Nasal cavity respiratory epithelium epithelial cell of viscerocranial mucosa (primary cell): ENCODE measurements around the gene HARS2. TPM values are rescaled to one million over a fixed set of nuclear protein-coding genes. Genes with fewer than 3 reads are reported as not detected.

Experiments used
- total RNA-seq: library from RNA; depleted of rRNA; stranded (reverse); fragments of >200 nt; gene quantifications from 2 replicates; pipeline ENCODE4 v1.2.3, GENCODE V29; 2014

Gene HARS2
- 24.3 and 33.7 TPM in 2 replicates for total RNA-seq

DNA sequence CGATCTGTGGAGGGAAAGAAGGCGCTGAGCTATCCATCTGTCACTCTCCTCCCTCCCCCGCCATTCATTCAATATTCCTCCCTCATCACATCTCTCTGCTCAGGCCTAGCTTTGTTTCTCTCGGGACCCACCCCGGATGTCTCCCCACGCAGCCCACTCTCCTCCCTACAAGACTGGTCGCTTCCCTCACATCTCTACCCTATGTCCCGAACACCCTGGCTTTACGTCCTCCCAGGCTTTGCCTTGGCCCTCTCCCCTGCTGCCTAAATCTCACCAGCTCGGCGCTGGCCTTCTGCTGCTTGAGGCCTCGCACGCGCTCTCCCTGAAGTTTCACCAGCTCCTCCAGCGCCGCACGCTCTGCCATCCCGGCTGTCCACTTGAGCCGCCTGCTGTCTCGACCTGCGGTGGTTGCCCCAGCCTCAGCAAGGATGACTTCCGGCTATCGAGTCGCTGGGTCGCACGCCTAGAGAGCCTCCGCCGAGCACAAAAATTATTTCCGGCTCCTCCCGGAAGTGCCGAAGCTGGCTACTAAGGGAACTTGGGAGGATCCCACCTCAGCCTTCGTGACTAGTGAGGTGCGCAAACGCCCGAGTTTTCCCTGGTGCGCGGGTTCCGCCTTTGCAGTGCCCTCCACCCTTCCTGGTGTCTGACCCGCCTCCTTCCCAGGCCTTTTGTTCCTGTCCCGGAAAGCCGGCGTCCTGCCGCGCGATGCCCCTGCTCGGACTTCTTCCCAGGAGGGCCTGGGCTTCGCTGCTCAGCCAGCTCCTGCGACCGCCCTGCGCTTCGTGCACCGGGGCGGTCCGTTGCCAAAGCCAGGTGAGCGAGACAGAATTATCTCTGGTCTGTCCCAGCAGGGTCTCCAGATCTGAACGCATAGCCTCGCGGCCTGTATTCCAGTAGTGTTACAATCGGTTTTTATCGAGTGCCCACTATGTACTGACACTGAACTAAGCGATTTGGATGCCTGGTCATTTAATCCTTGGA lies at the start of gene HARS2, which contains the start of gene HARS1:
TSS of gene HARS2 (plus strand) at position 515 of the 984 bp plus-strand sequence. CDS start at position 709, 194 bp downstream.
TSS of gene HARS1 (minus strand) at position 430 of the 984 bp plus-strand sequence. CDS start at position 364, 66 bp downstream.

DNA sequence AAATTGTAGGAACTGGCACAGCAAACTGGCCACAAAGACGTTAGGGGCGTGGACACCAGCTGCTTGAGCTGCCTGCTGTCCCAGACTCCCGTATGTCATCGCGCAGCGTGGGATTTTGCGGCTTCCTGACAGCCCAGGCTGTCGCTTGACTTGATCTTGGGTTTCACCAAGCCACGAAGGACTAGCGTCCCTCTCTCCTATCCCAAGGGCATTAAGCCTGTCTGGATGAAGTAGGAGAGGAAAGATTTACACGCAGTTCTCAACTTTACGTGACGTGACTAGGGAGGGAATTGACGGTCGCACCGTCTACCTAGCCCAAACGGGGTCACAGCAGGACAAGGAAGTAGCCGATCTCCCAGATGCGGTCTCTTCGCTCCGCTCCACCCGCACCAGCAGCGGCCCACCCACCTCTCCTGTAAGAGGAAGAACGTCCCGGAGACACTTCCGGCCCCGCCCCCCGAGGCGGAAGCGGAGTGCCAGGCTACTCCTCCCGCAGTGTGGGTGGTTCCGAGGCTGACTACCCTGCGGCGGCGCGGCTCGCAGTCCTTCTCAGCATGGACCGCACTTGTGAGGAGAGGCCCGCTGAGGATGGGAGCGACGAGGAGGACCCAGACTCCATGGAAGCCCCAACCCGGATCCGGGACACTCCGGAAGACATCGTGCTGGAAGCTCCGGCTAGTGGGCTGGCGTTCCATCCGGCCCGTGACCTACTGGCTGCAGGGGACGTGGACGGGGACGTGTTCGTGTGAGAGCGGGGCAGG lies 26.7 kb upstream of the HARS2 start, which contains the start of gene WDR55:
TSS of gene WDR55 (plus strand) at position 546 of the 761 bp plus-strand sequence. CDS start at position 555, 9 bp downstream.

GRCh38 chr5:140673187-140673976 lies 17.9 kb upstream of the HARS2 start, which contains the start of gene DND1:
Gene DND1 (minus strand): TSS chr5:140673576. CDS start chr5:140673542, 34 bp downstream.

DNA sequence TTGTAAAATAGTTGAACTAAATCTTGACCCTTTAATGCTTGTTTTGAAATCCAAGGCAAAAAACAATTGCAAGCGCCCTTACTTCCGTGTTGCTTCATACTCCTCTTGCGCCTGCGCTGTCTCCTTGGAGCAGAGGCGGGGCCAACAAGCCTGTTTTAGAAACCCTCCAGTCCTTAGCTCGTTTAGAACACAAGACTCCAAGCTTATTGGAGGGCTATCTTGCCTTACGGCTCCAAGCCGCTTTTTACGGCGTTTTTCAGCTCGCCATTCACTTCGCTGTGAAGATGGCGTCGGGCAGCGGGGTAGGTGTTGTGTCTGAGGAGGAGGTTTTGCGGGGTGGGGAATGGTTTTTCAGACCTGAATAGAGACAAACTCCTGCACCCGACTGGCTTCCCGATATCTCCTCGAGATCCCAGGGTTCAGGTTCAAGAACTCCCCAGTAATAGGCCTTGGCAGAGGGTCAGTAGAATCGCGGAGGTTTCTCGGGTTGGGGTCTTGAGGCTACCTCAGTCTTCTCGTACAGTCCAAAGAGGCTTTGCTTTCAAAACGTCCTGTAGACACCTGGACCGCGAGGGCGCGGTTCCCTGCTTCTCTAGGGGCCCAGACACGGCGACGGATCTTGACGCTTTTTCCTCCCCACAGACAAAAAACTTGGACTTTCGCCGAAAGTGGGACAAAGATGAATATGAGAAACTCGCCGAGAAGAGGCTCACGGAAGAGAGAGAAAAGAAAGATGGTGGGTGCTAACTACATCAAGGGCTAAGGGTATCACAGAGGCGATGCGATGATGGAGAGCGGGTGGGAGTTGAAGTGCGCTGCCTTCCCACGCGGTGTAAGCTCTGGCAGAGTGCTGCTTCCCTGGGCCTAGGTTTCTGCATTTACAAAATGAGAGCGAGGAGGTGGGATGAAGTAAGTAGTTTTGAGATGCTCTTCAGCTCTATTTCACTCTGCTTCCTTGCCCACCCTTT lies 9.2 kb downstream of the HARS2 start, which contains the start of gene ZMAT2:
TSS of gene ZMAT2 (plus strand) at position 271 of the 968 bp plus-strand sequence. CDS start at position 285, 14 bp downstream.

Other genes starting within 250 kb of the HARS2 start
- 3.1 and 3.8 TPM in 2 replicates for gene EIF4EBP3, start 143.8 kb upstream of the HARS2 start, total RNA-seq
- gene SRA1, start 134.0 kb upstream of the HARS2 start, total RNA-seq = 19.9 and 47.5 TPM in 2 replicates
- 5.8 and 10.4 TPM in 2 replicates for gene APBB3, start 126.9 kb upstream of the HARS2 start, total RNA-seq
- gene SLC35A4, start 126.6 kb upstream of the HARS2 start, total RNA-seq = 16.7 and 53.9 TPM in 2 replicates
- 1.4 and 6.6 TPM in 2 replicates for gene CD14, start 58.3 kb upstream of the HARS2 start, total RNA-seq
- gene TMCO6, start 52.0 kb upstream of the HARS2 start, total RNA-seq = 10.6 and 12.5 TPM in 2 replicates
- gene NDUFA2, start 43.8 kb upstream of the HARS2 start, total RNA-seq = 17.5 and 26.7 TPM in 2 replicates
- 70.4 and 100 TPM in 2 replicates for gene IK, start 43.6 kb upstream of the HARS2 start, total RNA-seq
- gene WDR55, start 26.6 kb upstream of the HARS2 start, total RNA-seq = 30.7 and 33.2 TPM in 2 replicates
- gene DND1, start 17.9 kb upstream of the HARS2 start, total RNA-seq = 0.34 and 0.36 TPM in 2 replicates
- gene HARS1, start 85 bp upstream of the HARS2 start, total RNA-seq = 45.5 and 62.6 TPM in 2 replicates
- gene ZMAT2, start 9.0 kb downstream of the HARS2 start, total RNA-seq = 66.2 and 67.0 TPM in 2 replicates
- gene PCDHA1, start 94.7 kb downstream of the HARS2 start, total RNA-seq = under 0.01 TPM in 1 of 2 replicates, not detected in the other
- under 0.01 TPM in 1 of 2 replicates, not detected in the other for gene PCDHA2, start 103.4 kb downstream of the HARS2 start, total RNA-seq
- 0.57 TPM in 1 of 2 replicates, not detected in the other for gene PCDHA3, start 109.6 kb downstream of the HARS2 start, total RNA-seq
- 0.34 and 2.3 TPM in 2 replicates for gene PCDHA4, start 115.6 kb downstream of the HARS2 start, total RNA-seq
- 0.21 TPM in 1 of 2 replicates, not detected in the other for gene PCDHA5, start 130.2 kb downstream of the HARS2 start, total RNA-seq
- gene PCDHA6, start 136.5 kb downstream of the HARS2 start, total RNA-seq = under 0.01 and 0.85 TPM in 2 replicates
- gene PCDHA7, start 142.8 kb downstream of the HARS2 start, total RNA-seq = under 0.01 and 0.64 TPM in 2 replicates
- gene PCDHA8, start 149.7 kb downstream of the HARS2 start, total RNA-seq = 0.21 TPM in 1 of 2 replicates, not detected in the other
- under 0.01 and 0.43 TPM in 2 replicates for gene PCDHA9, start 156.9 kb downstream of the HARS2 start, total RNA-seq
- gene PCDHA10, start 164.4 kb downstream of the HARS2 start, total RNA-seq = under 0.01 and 1.6 TPM in 2 replicates
- 2.5 and 2.7 TPM in 2 replicates for gene PCDHA11, start 177.5 kb downstream of the HARS2 start, total RNA-seq
- under 0.01 and 3.8 TPM in 2 replicates for gene PCDHA12, start 183.9 kb downstream of the HARS2 start, total RNA-seq
- gene PCDHA13, start 190.7 kb downstream of the HARS2 start, total RNA-seq = under 0.01 and 2.6 TPM in 2 replicates
- 1.4 and 6.9 TPM in 2 replicates for gene PCDHAC1, start 234.8 kb downstream of the HARS2 start, total RNA-seq